HepG2 (cell line): ENCODE measurements around the gene CACNA1D. TPM values are rescaled to one million over a fixed set of nuclear protein-coding genes. Genes with fewer than 3 reads are reported as not detected.
A peak's percentile ranks its signal among the peaks of the same experiment; 100 is the strongest.

Source experiments
- CBX5 ChIP-seq: sonication (generic); formaldehyde crosslinking; IDR thresholded peaks from 2 replicates; pipeline ENCODE4 v1.4.0; 2020; ENCODE audit warnings: missing genetic modification reagents, borderline replicate concordance
- CEBPG ChIP-seq: IDR thresholded peaks from 2 replicates; pipeline ENCODE4 v1.6.1; 2016
- EED ChIP-seq: sonication (generic); formaldehyde crosslinking; IDR thresholded peaks from 2 replicates; pipeline ENCODE4 v1.5.0; 2020; ENCODE audit warnings: mild to moderate bottlenecking, missing genetic modification reagents
- HIVEP1 ChIP-seq: sonication (generic); formaldehyde crosslinking; IDR thresholded peaks from 2 replicates; pipeline ENCODE4 v1.4.0; 2020; ENCODE audit warnings: mild to moderate bottlenecking, missing genetic modification reagents
- KAT8 ChIP-seq: IDR thresholded peaks from 2 replicates; pipeline ENCODE4 v1.6.1; 2016; ENCODE audit warnings: missing genetic modification reagents, missing compliant biosample characterization
- KLF12 ChIP-seq: sonication (generic); formaldehyde crosslinking; IDR thresholded peaks from 2 replicates; pipeline ENCODE4 v1.4.0; 2020; ENCODE audit warnings: missing genetic modification reagents, borderline replicate concordance
- MED8 ChIP-seq: sonication (generic); formaldehyde crosslinking; IDR thresholded peaks from 2 replicates; pipeline ENCODE4 v1.8.1; 2023; ENCODE audit warnings: mild to moderate bottlenecking, missing genetic modification reagents; ENCODE audit not compliant: insufficient replicate concordance
- MXD4 ChIP-seq: IDR thresholded peaks from 2 replicates; pipeline ENCODE4 v1.6.1; 2016; ENCODE audit warnings: mild to moderate bottlenecking, missing biosample characterization, missing genetic modification reagents
- SMARCC2 ChIP-seq: fragments of 450-650 bp; IDR thresholded peaks from 2 replicates; pipeline ENCODE4 v1.6.1; 2017; ENCODE audit warnings: antibody characterized with exemption, mild to moderate bottlenecking
- SOX5 ChIP-seq: IDR thresholded peaks from 2 replicates; pipeline ENCODE4 v1.6.1; 2016; ENCODE audit warnings: borderline replicate concordance
- TEAD3 ChIP-seq: optimal IDR thresholded peaks from 2 replicates; pipeline ENCODE3; 2016; ENCODE audit warnings: borderline replicate concordance
- ZNF207 ChIP-seq: fragments of 450-650 bp; IDR thresholded peaks from 2 replicates; pipeline ENCODE4 v1.6.1; 2016; ENCODE audit warnings: antibody characterized with exemption, borderline replicate concordance
- ZNF564 ChIP-seq: sonication (generic); formaldehyde crosslinking; IDR thresholded peaks from 2 replicates; pipeline ENCODE4 v1.8.1; 2023; ENCODE audit warnings: mild to moderate bottlenecking, missing genetic modification reagents
- ZNF577 ChIP-seq: sonication (generic); formaldehyde crosslinking; IDR thresholded peaks from 2 replicates; pipeline ENCODE4 v1.4.0; 2020; ENCODE audit warnings: mild to moderate bottlenecking, low read depth, missing genetic modification reagents, borderline replicate concordance
- ZSCAN22 ChIP-seq: sonication (generic); formaldehyde crosslinking; IDR thresholded peaks from 2 replicates; pipeline ENCODE4 v1.4.0; 2020; ENCODE audit warnings: mild to moderate bottlenecking, missing genetic modification reagents
- ZSCAN31 ChIP-seq: sonication (generic); formaldehyde crosslinking; IDR thresholded peaks from 2 replicates; pipeline ENCODE4 v1.5.0; 2020; ENCODE audit warnings: low read depth, mild to moderate bottlenecking, missing genetic modification reagents
- polyA plus RNA-seq, 8 experiments: library from polyadenylated mRNA; depleted of rRNA in 3 of 8; stranded (reverse) in 7 of 8; unstranded in 1 of 8; fragments of >200 nt; fragmentation: Illumina TruSeq in 4 of 8; extraction: Trizol in 4 of 8; gene quantifications; 2 replicates each; pipeline versions ENCODE4 v1.2.1 to v1.2.3, GENCODE V29; 2011 to 2016; ENCODE audit warnings: low read depth in 4 of 8, missing spikeins in 1 of 8, mixed read lengths in 1 of 8; ENCODE audit not compliant: insufficient read depth in 1 of 8
- total RNA-seq, 5 experiments: library from RNA; depleted of rRNA; stranded (reverse); fragments of >200 nt; fragmentation: Illumina TruSeq; extraction: Trizol; gene quantifications; 2 replicates each; pipeline ENCODE4 v1.2.3, GENCODE V29; 2016; ENCODE audit warnings: low read depth in 1 of 5
- TF ChIP-seq, protein P1 (sequence below): sonication (generic); formaldehyde crosslinking; IDR thresholded peaks from 2 replicates; pipeline ENCODE4 v1.9.0; 2021; ENCODE audit warnings: missing genetic modification reagents, borderline replicate concordance
- TF ChIP-seq, protein P2 (sequence below): sonication (generic); formaldehyde crosslinking; conservative IDR thresholded peaks from 2 replicates; pipeline ENCODE4 v1.8.0; 2022; ENCODE audit warnings: low read depth, missing genetic modification reagents
- TF ChIP-seq, protein P3 (sequence below): sonication (generic); formaldehyde crosslinking; IDR thresholded peaks from 2 replicates; pipeline ENCODE4 v1.8.0; 2022; ENCODE audit warnings: mild to moderate bottlenecking, missing genetic modification reagents
- TF ChIP-seq, protein P4 (sequence below): sonication (generic); formaldehyde crosslinking; IDR thresholded peaks from 2 replicates; pipeline ENCODE4 v1.4.0; 2020; ENCODE audit warnings: missing genetic modification reagents, low read depth, mild to moderate bottlenecking, borderline replicate concordance
- TF ChIP-seq, protein P5 (sequence below): IDR thresholded peaks from 2 replicates; pipeline ENCODE4 v1.6.1; 2016; ENCODE audit warnings: mild to moderate bottlenecking
- TF ChIP-seq, protein P6 (sequence below): sonication (generic); formaldehyde crosslinking; IDR thresholded peaks from 2 replicates; pipeline ENCODE4 v1.4.0; 2020; ENCODE audit warnings: mild to moderate bottlenecking, missing genetic modification reagents

Gene CACNA1D
- total and polyA plus RNA-seq, 2 of the 13 experiments (the other 11 are each of a cell fraction or from before 2014, with no cell fraction given): 0.26 to 0.38 TPM

DNA sequence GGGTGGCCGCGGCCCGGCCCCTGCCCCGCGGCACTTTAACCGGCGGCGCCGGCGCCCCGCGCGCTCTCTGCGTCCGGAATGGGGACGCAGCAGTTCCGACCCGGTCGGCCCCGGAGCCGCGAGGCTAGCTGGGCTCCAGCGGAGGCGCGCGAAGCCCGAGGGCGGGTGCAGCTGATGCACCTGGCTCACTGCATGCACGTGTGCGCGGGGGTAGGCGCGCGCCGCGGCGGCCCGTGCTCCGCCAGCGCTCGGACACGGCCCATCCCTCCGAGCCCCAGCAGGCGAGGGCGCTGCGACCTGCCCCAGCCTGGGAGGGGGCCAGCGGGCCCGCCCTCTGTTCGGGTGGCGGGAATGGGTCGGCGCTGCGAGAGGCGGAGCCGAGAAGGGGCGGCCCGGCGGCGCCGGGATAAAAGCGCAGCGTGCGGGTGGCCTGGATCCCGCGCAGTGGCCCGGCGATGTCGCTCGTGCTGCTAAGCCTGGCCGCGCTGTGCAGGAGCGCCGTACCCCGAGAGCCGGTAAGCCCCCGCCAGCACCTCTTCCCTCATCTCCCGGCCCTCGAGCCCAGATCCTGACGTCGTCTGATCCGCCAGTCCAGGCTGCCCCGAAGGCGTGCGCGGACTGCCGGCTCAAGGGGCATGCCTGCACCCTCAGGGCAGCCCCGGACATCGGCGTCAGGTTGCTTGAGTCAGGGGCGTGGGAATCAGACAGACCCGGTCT, 351.9 kb downstream of the CACNA1D start, which contains the start of the genes CHDH and IL17RB (continued):
- peak; percentile 86 for TF ChIP-seq KLF12 (CRISPR knock-in tag)
- TF ChIP-seq SOX5 (CRISPR knock-in tag): 0 out of 2 replicates have a peak, but pooled peaks have one; percentile 44
- TF ChIP-seq CEBPG (CRISPR knock-in tag): no peak
- TF ChIP-seq, protein P1, sequence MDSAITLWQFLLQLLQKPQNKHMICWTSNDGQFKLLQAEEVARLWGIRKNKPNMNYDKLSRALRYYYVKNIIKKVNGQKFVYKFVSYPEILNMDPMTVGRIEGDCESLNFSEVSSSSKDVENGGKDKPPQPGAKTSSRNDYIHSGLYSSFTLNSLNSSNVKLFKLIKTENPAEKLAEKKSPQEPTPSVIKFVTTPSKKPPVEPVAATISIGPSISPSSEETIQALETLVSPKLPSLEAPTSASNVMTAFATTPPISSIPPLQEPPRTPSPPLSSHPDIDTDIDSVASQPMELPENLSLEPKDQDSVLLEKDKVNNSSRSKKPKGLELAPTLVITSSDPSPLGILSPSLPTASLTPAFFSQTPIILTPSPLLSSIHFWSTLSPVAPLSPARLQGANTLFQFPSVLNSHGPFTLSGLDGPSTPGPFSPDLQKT (CRISPR knock-in tag): 0 out of 2 replicates have a peak, but pooled peaks have one; percentile 26
- TF ChIP-seq MED8 (CRISPR knock-in tag): peak; percentile 83
- TF ChIP-seq EED: peak; percentile 76; the same call in 1 of the 2 replicates
- TF ChIP-seq, protein P2, sequence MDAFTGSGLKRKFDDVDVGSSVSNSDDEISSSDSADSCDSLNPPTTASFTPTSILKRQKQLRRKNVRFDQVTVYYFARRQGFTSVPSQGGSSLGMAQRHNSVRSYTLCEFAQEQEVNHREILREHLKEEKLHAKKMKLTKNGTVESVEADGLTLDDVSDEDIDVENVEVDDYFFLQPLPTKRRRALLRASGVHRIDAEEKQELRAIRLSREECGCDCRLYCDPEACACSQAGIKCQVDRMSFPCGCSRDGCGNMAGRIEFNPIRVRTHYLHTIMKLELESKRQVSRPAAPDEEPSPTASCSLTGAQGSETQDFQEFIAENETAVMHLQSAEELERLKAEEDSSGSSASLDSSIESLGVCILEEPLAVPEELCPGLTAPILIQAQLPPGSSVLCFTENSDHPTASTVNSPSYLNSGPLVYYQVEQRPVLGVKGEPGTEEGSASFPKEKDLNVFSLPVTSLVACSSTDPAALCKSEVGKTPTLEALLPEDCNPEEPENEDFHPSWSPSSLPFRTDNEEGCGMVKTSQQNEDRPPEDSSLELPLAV: peak; percentile 93
- TF ChIP-seq SMARCC2: no peak
- TF ChIP-seq MXD4 (CRISPR knock-in tag): peak; percentile 89
- TF ChIP-seq, protein P3, sequence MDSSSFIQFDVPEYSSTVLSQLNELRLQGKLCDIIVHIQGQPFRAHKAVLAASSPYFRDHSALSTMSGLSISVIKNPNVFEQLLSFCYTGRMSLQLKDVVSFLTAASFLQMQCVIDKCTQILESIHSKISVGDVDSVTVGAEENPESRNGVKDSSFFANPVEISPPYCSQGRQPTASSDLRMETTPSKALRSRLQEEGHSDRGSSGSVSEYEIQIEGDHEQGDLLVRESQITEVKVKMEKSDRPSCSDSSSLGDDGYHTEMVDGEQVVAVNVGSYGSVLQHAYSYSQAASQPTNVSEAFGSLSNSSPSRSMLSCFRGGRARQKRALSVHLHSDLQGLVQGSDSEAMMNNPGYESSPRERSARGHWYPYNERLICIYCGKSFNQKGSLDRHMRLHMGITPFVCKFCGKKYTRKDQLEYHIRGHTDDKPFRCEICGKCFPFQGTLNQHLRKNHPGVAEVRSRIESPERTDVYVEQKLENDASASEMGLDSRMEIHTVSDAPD: peak; percentile 58; the same call in 1 of the 2 replicates
- peak; percentile 74 for TF ChIP-seq ZNF564 (CRISPR knock-in tag)
- TF ChIP-seq, protein P4, sequence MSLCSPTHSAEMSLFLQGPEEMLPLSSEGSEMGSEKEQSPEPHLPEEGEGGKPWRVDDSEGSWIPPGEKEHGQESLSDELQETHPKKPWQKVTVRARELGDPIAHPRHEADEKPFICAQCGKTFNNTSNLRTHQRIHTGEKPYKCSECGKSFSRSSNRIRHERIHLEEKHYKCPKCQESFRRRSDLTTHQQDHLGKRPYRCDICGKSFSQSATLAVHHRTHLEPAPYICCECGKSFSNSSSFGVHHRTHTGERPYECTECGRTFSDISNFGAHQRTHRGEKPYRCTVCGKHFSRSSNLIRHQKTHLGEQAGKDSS (CRISPR knock-in tag): peak; percentile 64; the same call in 1 of the 2 replicates
- TF ChIP-seq, protein P5, sequence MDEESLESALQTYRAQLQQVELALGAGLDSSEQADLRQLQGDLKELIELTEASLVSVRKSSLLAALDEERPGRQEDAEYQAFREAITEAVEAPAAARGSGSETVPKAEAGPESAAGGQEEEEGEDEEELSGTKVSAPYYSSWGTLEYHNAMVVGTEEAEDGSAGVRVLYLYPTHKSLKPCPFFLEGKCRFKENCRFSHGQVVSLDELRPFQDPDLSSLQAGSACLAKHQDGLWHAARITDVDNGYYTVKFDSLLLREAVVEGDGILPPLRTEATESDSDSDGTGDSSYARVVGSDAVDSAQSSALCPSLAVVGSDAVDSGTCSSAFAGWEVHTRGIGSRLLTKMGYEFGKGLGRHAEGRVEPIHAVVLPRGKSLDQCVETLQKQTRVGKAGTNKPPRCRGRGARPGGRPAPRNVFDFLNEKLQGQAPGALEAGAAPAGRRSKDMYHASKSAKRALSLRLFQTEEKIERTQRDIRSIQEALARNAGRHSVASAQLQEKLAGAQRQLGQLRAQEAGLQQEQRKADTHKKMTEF: peak; percentile 88
- TF ChIP-seq ZNF577 (CRISPR knock-in tag): 0 out of 2 replicates have a peak, but pooled peaks have one; percentile 70
- TF ChIP-seq KAT8 (CRISPR knock-in tag): peak; percentile 60; the same call in 1 of the 2 replicates
- TF ChIP-seq CBX5 (CRISPR knock-in tag): no peak
- no peak for TF ChIP-seq ZSCAN22 (CRISPR knock-in tag)
- TF ChIP-seq ZNF207: no peak
- peak; percentile 99 for TF ChIP-seq ZSCAN31 (CRISPR knock-in tag)
- TF ChIP-seq, protein P6, sequence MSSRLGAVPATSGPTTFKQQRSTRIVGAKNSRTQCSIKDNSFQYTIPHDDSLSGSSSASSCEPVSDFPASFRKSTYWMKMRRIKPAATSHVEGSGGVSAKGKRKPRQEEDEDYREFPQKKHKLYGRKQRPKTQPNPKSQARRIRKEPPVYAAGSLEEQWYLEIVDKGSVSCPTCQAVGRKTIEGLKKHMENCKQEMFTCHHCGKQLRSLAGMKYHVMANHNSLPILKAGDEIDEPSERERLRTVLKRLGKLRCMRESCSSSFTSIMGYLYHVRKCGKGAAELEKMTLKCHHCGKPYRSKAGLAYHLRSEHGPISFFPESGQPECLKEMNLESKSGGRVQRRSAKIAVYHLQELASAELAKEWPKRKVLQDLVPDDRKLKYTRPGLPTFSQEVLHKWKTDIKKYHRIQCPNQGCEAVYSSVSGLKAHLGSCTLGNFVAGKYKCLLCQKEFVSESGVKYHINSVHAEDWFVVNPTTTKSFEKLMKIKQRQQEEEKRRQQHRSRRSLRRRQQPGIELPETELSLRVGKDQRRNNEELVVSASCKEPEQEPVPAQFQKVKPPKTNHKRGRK (CRISPR knock-in tag): no peak
- no peak for TF ChIP-seq HIVEP1 (CRISPR knock-in tag)
- TF ChIP-seq TEAD3 (CRISPR knock-in tag): peak; percentile 48
